ENCODE measurements around the gene MBP. TPM values are rescaled to one million over a fixed set of nuclear protein-coding genes. Genes with fewer than 3 reads are reported as not detected.

MBP gene
- total RNA-seq = 100 to 1,000 TPM; 619 to 631 TPM
- polyA plus RNA-seq (ENCODE audit: insufficient read length in 2 of 2) = 1,000 to 10,000 TPM; 2,633 to 2,945 TPM
- long read RNA-seq, donor 1, full-length matches to known transcripts = 1,189 of 1,332 reads
- long read RNA-seq, donor 1, partial matches to known transcripts = 100 of 1,332 reads
- long read RNA-seq, donor 1, other reads (novel, unspliced or antisense) = 43 of 1,332 reads
- long read RNA-seq, donor 2, full-length matches to known transcripts = 285 of 399 reads
- long read RNA-seq, donor 2, partial matches to known transcripts = 107 of 399 reads
- long read RNA-seq, donor 2, other reads (novel, unspliced or antisense) = 7 of 399 reads
- long read RNA-seq, donor 3, full-length matches to known transcripts = 347 of 454 reads
- long read RNA-seq, donor 3, partial matches to known transcripts = 93 of 454 reads
- long read RNA-seq, donor 3, other reads (novel, unspliced or antisense) = 14 of 454 reads
- long read RNA-seq, donor 4, full-length matches to known transcripts = 2 of 2 reads
- long read RNA-seq, donor 4, partial matches to known transcripts = 0 of 2 reads
- long read RNA-seq, donor 4, other reads (novel, unspliced or antisense) = 0 of 2 reads

- H3K4me1 ChIP-seq (ENCODE audit: control insufficient read depth, insufficient read depth, low read length) = peaks cover 27% of the 10 kb centered on the region
- H3K27me3 ChIP-seq (ENCODE audit: control insufficient read depth, insufficient read depth, low read length) = peaks cover 32% of the 10 kb centered on the region
- H3K27ac ChIP-seq (ENCODE audit: low read depth, low read length) = no peak within 1 kb of the TSS
- H3K4me3 ChIP-seq (ENCODE audit: low read depth, low read length) = peak within 1 kb of the TSS; percentile 41
- DNase-seq (ENCODE audit: low read depth in 4 of 6, low spot score in 6 of 6) = peak in 2 of 6 donors; percentile 53 to 62
- WGBS (ENCODE audit: insufficient coverage) = under 1% methylated on average over 88 of the region's 88 CpGs
- no peaks in the 10 kb centered on the region for H3K9me3 ChIP-seq (ENCODE audit: control insufficient read depth, insufficient read depth, low read length)
- H3K36me3 ChIP-seq (ENCODE audit: control insufficient read depth, insufficient read depth, low read length) = no peaks in the 10 kb centered on the region
These were observed at the start of gene MBP for GRCh38 chr18:77132369-77133050. Gene MBP (minus strand): TSS chr18:77132783. CDS start chr18:77105261, 27,522 bp downstream.

DNA sequence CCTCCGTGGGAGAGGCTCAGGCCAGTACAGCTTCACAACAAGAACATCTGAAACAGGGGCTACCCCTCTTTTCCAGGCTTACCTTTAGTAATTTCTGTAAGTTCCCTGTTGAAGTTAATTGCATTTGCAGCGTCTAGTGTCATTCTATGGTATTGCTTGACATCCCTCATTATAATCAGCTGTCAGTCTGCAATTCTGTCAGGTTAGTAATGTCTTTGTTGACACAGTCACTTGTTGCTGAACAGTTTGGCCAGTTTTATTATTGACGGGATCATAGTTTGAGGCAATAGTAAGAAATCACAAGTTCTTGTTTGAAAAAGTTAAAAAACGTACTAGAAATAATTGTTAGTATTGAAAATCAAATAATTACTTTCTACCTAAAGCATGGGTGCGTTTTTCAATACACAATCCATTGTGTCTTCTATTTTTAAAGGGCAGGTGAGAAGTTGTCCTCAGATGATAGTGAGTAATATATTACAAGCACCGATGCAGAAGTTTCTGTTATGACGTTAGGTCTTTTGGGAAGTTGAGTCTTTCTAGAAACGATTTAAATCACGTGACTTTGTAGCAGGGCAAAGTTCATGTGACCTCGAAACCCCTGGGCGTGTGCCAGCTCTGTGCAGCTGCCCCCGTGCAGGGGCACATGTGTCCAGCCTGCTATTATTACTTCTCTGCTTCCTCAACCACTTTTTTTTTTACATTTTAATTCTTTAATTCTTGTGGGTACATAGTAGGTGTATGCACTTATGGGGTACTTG, 49.5 kb upstream of the MBP start:
- no peaks in the 10 kb centered on the region for H3K4me1 ChIP-seq (ENCODE audit: control insufficient read depth, insufficient read depth, low read length)
- no peak for DNase-seq (ENCODE audit: low read depth in 4 of 6, low spot score in 6 of 6)
- H3K27me3 ChIP-seq (ENCODE audit: control insufficient read depth, insufficient read depth, low read length) = no peaks in the 10 kb centered on the region
- 86% methylated on average over 5 of the region's 12 CpGs for WGBS (ENCODE audit: insufficient coverage)
- no peak overlapping the region for H3K27ac ChIP-seq (ENCODE audit: low read depth, low read length)
- no peak overlapping the region for H3K4me3 ChIP-seq (ENCODE audit: low read depth, low read length)
- H3K36me3 ChIP-seq (ENCODE audit: control insufficient read depth, insufficient read depth, low read length) = no peaks in the 10 kb centered on the region
- H3K9me3 ChIP-seq (ENCODE audit: control insufficient read depth, insufficient read depth, low read length) = no peaks in the 10 kb centered on the region

DNA sequence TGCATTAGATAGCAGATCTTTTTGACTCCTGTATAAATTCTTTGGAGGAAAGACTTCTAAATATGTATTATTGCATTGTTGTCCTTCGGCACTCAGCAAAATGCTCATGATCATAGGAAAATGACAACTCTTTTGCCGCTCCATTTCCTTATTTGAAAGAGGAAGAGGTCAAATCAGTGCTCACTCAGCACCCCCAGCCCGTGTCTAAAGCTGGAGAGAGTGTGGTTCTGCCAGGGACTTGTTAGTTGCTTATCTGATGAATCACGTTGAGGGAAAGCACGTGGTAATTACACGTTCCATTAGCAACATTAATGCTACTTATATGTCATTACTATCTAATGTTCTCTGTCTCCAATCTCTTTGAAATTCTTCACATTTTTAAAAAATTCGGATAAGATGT, 46.0 kb upstream of the MBP start:
- H3K4me3 ChIP-seq (ENCODE audit: low read depth, low read length) = no peak overlapping the region
- H3K9me3 ChIP-seq (ENCODE audit: control insufficient read depth, insufficient read depth, low read length) = no peaks in the 10 kb centered on the region
- peaks cover 3% of the 10 kb centered on the region for H3K4me1 ChIP-seq (ENCODE audit: control insufficient read depth, insufficient read depth, low read length)
- no peaks in the 10 kb centered on the region for H3K36me3 ChIP-seq (ENCODE audit: control insufficient read depth, insufficient read depth, low read length)
- no peaks in the 10 kb centered on the region for H3K27me3 ChIP-seq (ENCODE audit: control insufficient read depth, insufficient read depth, low read length)
- DNase-seq (ENCODE audit: low read depth in 4 of 6, low spot score in 6 of 6) = no peak
- H3K27ac ChIP-seq (ENCODE audit: low read depth, low read length) = no peak overlapping the region
- WGBS (ENCODE audit: insufficient coverage) = 80% methylated on average over 1 of the region's 7 CpGs

GRCh38 chr18:77177009-77177408, 44.4 kb upstream of the MBP start:
- Histone ChIP-seq H3K27ac (ENCODE audit: low read depth, low read length) (no peak overlapping the region), H3K27me3 (ENCODE audit: control insufficient read depth, insufficient read depth, low read length) (no peaks in the 10 kb centered on the region)
- WGBS (ENCODE audit: insufficient coverage) = no CpG with 5 or more reads among the region's 1 CpG

GRCh38 chr18:77173275-77174030, 40.9 kb upstream of the MBP start:
- Histone ChIP-seq H3K4me3 (ENCODE audit: low read depth, low read length) (no peak overlapping the region), H3K36me3 (ENCODE audit: control insufficient read depth, insufficient read depth, low read length) (no peaks in the 10 kb centered on the region), H3K4me1 (ENCODE audit: control insufficient read depth, insufficient read depth, low read length) (peaks cover 18% of the 10 kb centered on the region), H3K9me3 (ENCODE audit: control insufficient read depth, insufficient read depth, low read length) (no peaks in the 10 kb centered on the region), H3K27ac (ENCODE audit: low read depth, low read length) (no peak overlapping the region), H3K27me3 (ENCODE audit: control insufficient read depth, insufficient read depth, low read length) (no peaks in the 10 kb centered on the region)
- DNase-seq (ENCODE audit: low read depth in 4 of 6, low spot score in 6 of 6) = peak in 2 of 6 donors; percentile 12 to 73
- WGBS (ENCODE audit: insufficient coverage) = 29% methylated on average over 10 of the region's 12 CpGs

More at GRCh38 chr18:77177009-77177408, 44.4 kb upstream of the MBP start:
- H3K4me3 ChIP-seq (ENCODE audit: low read depth, low read length) = no peak overlapping the region
- H3K36me3 ChIP-seq (ENCODE audit: control insufficient read depth, insufficient read depth, low read length) = no peaks in the 10 kb centered on the region
- peaks cover 7% of the 10 kb centered on the region for H3K4me1 ChIP-seq (ENCODE audit: control insufficient read depth, insufficient read depth, low read length)
- no peaks in the 10 kb centered on the region for H3K9me3 ChIP-seq (ENCODE audit: control insufficient read depth, insufficient read depth, low read length)
- DNase-seq (ENCODE audit: low read depth in 4 of 6, low spot score in 6 of 6) = no peak

GRCh38 chr18:77170890-77171410, 38.4 kb upstream of the MBP start:
- Histone ChIP-seq H3K27me3 (ENCODE audit: control insufficient read depth, insufficient read depth, low read length) (no peaks in the 10 kb centered on the region), H3K4me1 (ENCODE audit: control insufficient read depth, insufficient read depth, low read length) (peaks cover 29% of the 10 kb centered on the region), H3K9me3 (ENCODE audit: control insufficient read depth, insufficient read depth, low read length) (no peaks in the 10 kb centered on the region), H3K4me3 (ENCODE audit: low read depth, low read length) (no peak overlapping the region), H3K36me3 (ENCODE audit: control insufficient read depth, insufficient read depth, low read length) (no peaks in the 10 kb centered on the region), H3K27ac (ENCODE audit: low read depth, low read length) (no peak overlapping the region)
- 33% methylated on average over 6 of the region's 8 CpGs for WGBS (ENCODE audit: insufficient coverage)
- DNase-seq (ENCODE audit: low read depth in 4 of 6, low spot score in 6 of 6) = peak in 2 of 6 donors; percentile 51 to 74

- Histone ChIP-seq H3K4me1 (ENCODE audit: control insufficient read depth, insufficient read depth, low read length) (peaks cover 35% of the 10 kb centered on the region), H3K27me3 (ENCODE audit: control insufficient read depth, insufficient read depth, low read length) (no peaks in the 10 kb centered on the region), H3K4me3 (ENCODE audit: low read depth, low read length) (no peak overlapping the region), H3K27ac (ENCODE audit: low read depth, low read length) (no peak overlapping the region), H3K9me3 (ENCODE audit: control insufficient read depth, insufficient read depth, low read length) (no peaks in the 10 kb centered on the region), H3K36me3 (ENCODE audit: control insufficient read depth, insufficient read depth, low read length) (no peaks in the 10 kb centered on the region)
- peak in 2 of 6 donors; percentile 63 to 75 for DNase-seq (ENCODE audit: low read depth in 4 of 6, low spot score in 6 of 6)
- 57% methylated on average over 15 of the region's 15 CpGs for WGBS (ENCODE audit: insufficient coverage)
These were observed 36.3 kb upstream of the MBP start for GRCh38 chr18:77168811-77169311.

DNA sequence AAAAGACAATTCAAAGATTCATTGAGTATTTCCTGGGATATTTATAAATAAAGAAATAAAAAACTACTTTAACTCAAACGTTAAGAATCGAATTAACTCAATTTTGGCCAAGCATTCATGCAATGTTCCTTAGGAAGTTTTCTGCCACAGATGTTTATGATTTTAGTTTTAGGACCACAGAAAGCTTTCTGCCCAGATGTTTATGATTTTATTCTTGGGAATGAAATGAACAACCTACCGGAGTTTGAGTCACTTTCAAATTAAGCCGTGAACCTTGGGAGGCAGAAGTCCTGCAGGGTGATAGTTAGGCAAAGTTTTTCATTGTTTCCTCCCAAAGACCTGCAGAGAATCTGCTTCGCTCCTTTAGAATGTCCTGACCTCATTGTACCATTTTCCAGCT, 34.7 kb upstream of the MBP start:
- Histone ChIP-seq H3K4me3 (ENCODE audit: low read depth, low read length) (no peak overlapping the region), H3K9me3 (ENCODE audit: control insufficient read depth, insufficient read depth, low read length) (no peaks in the 10 kb centered on the region), H3K4me1 (ENCODE audit: control insufficient read depth, insufficient read depth, low read length) (peaks cover 29% of the 10 kb centered on the region), H3K36me3 (ENCODE audit: control insufficient read depth, insufficient read depth, low read length) (no peaks in the 10 kb centered on the region), H3K27ac (ENCODE audit: low read depth, low read length) (no peak overlapping the region), H3K27me3 (ENCODE audit: control insufficient read depth, insufficient read depth, low read length) (no peaks in the 10 kb centered on the region)
- DNase-seq (ENCODE audit: low read depth in 4 of 6, low spot score in 6 of 6) = no peak
- WGBS (ENCODE audit: insufficient coverage) = 46% methylated on average over 3 of the region's 5 CpGs
